Mesodermal cell (in vitro differentiated cells): ENCODE results near the gene NEK4. TPM values are rescaled to one million over a fixed set of nuclear protein-coding genes. Genes with fewer than 3 reads are reported as not detected.

Source experiments
- H3K27ac ChIP-seq: 2 replicates; pipeline ENCODE4 v1.7.0; 2013; ENCODE audit warnings: mild to moderate bottlenecking, low read depth, low read length, moderate library complexity; ENCODE audit not compliant: severe bottlenecking
- H3K36me3 ChIP-seq: 2 replicates; pipeline ENCODE4 v1.7.1; 2013; ENCODE audit warnings: mild to moderate bottlenecking, low read length, moderate library complexity; ENCODE audit not compliant: control insufficient read depth, insufficient read depth
- H3K4me1 ChIP-seq: one replicate; pipeline ENCODE4 v1.7.1; 2013; ENCODE audit warnings: mild to moderate bottlenecking, low read length; ENCODE audit not compliant: insufficient read depth, control insufficient read depth, poor library complexity, severe bottlenecking
- H3K4me3 ChIP-seq: 2 replicates; pipeline ENCODE4 v1.7.0; 2013; ENCODE audit warnings: low read length, control low read depth, mild to moderate bottlenecking; ENCODE audit not compliant: insufficient read depth, poor library complexity, severe bottlenecking; ENCODE audit errors: extremely low read depth
- H3K9me3 ChIP-seq: 2 replicates; pipeline ENCODE4 v1.7.1; 2013; ENCODE audit warnings: mild to moderate bottlenecking, low read length, moderate library complexity; ENCODE audit not compliant: control insufficient read depth
- WGBS, 2 experiments: methylation state at CpG; one replicate each; pipeline ENCODE4 v1.1.5; 2013; ENCODE audit warnings: missing lambda C conversion rate in 2 of 2; ENCODE audit not compliant: insufficient coverage in 2 of 2; 5-methylcytosine and 5-hydroxymethylcytosine counted together
- polyA plus RNA-seq, 2 experiments: library from polyadenylated mRNA; stranded (reverse); fragments of 50-300 nt; gene quantifications; one replicate each; pipeline ENCODE4 v1.2.3, GENCODE V29; 2013

NEK4 gene
- polyA plus RNA-seq (2013, experiment 1 of 2): 14.3 TPM
- polyA plus RNA-seq (2013, experiment 2 of 2): 13.7 TPM

DNA sequence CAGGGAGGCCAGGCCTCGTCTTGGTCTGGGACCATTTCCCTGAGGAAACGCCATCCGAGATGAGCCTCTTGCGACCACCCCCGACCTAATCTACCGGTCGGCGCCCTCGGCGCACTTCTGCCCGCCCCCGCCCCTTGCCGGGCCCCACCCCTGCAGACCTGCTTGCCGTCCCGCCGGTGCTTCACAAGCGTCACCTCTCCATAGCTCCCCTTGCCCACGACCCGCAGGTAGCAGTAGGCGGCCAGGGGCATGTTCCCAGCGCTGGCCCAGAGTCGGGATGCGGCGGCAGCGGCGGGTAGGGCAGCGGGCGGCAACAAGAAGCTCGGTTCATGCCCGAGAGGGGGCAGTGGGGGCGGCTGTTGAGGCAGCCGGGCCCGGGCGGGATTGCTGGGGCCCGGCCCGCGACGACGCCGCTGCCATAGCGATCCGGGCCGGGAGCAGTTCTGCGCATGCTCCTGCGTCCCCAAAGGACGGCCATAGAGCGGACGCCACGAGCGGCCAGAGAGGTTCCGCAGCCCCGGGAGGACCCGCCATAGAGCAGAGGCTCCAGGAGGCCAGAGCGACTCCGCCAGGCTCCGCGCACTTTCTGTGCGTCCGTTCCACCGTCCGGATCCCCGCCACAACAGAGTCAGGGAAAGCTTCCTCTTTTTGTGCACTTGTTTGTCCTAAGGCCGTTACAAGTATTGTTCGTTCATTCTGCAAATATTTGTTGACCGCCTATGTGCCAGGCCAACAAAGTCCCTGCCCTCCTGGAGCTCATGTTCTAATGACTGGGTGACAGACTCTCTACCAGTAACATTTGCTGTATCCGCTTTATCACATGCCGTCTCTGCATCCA is at the start of gene NEK4:
TSS of gene NEK4 (minus strand) at position 445 of the 838 bp plus-strand sequence. CDS start at position 251, 194 bp downstream.
- 1 to 2% methylated on average over 50 to 60 of the region's 67 CpGs for WGBS, 2 experiments
- H3K36me3 ChIP-seq: peaks cover 27% of the 10 kb centered on the region

DNA sequence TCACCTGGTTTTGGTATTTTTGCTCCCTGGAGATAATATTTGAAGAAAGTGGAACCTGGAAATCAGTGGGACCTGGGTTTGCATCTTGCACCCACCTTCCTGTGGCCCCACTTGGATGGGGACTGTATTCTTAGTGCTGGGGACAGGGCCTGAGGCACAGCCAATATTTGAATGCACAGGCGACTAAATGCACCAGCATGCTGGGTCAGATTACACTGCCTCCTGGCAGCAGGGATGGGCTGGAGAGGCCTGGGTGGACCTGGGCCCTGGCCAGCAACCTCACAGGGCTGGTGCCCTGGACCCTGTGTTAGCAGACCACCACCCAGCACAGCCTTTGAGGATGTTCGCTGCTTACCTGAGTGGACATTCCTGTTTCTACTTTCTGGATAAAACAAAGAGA is 49.2 kb upstream of the NEK4 start:
- Histone ChIP-seq H3K36me3 (no peaks in the 10 kb centered on the region), H3K4me1 (peaks cover 18% of the 10 kb centered on the region), H3K4me3 (no peak overlapping the region), H3K27ac (no peak overlapping the region), H3K9me3 (no peaks in the 10 kb centered on the region)
- WGBS, 2 experiments: 64 to 67% methylated on average over 2 of the region's 2 CpGs

More for the DNA sequence above, at the start of gene NEK4:
- Histone ChIP-seq H3K4me1 (no peaks in the 10 kb centered on the region), H3K27ac (peak within 1 kb of the TSS; percentile 79), H3K4me3 (peak within 1 kb of the TSS; percentile 76), H3K9me3 (no peaks in the 10 kb centered on the region)

DNA sequence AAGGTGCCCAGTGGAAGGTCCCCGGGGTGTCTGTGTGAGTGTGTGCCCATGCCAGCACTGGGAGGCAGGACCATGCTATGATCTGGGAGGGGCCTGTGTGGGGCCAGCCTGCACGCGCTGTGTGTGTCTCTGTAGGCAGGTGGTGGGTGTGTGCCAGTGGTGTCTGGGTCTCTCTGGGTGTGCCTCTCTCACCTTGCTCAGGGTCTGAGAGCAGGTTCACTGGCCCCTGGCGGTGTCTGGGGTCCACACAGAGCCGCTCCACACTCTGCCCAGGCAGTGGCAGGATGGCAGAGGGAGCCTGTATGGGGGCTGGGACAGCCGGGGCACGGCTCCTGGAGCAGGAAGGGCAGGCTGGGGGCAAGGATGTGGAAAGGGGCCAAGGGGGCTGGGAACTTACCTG is 47.1 kb upstream of the NEK4 start:
- H3K4me1 ChIP-seq: peaks cover 18% of the 10 kb centered on the region
- no peak overlapping the region for H3K27ac ChIP-seq
- H3K36me3 ChIP-seq: no peaks in the 10 kb centered on the region
- H3K9me3 ChIP-seq: no peaks in the 10 kb centered on the region
- WGBS, 2 experiments: 87 to 95% methylated on average over 6 to 7 of the region's 7 CpGs
- H3K4me3 ChIP-seq: no peak overlapping the region

DNA sequence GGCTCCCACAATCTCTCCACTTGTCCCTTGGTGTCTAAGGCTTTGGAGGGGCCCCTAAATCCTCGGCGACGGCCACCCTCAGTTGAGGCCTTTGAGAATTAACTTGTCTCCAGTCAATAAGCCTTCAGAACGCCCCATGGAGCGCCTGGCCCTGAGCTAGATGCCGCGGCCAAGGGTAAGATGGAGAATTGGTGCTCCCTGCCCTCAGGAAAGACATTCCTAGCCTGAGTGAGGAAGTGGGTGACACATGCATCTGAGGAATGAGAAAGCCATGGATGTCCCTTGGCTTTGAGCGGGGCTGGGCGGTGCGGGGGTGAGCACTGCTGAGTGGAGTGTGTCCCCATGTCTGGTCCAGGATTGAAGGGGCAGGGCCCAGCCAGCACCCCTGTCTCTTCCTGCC is 46.5 kb upstream of the NEK4 start:
- Histone ChIP-seq H3K36me3 (no peaks in the 10 kb centered on the region), H3K27ac (no peak overlapping the region), H3K4me1 (peaks cover 18% of the 10 kb centered on the region), H3K4me3 (no peak overlapping the region), H3K9me3 (no peaks in the 10 kb centered on the region)
- 91 to 94% methylated on average over 3 to 10 of the region's 10 CpGs for WGBS, 2 experiments

DNA sequence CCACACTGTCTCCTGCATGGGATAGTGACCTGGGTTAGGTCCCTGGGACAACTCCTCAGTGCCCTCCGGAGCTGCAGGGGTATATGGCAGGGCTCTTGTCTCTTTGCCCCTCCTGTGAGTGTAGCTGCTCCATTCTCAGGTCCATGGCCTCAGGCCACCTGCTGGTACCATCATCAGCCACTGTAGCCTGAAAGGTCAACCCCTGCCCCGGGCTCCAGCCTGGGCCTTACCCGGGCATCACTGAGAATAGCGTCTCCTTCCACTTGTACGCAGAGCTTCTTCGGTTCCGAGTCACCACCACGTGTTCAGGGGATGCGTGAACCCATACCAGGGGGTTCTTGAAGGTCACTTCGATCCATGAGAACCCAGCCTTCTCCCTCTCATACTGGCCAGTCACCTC is 45.9 kb upstream of the NEK4 start:
- H3K9me3 ChIP-seq: no peaks in the 10 kb centered on the region
- H3K36me3 ChIP-seq: no peaks in the 10 kb centered on the region
- no peak overlapping the region for H3K4me3 ChIP-seq
- no peak overlapping the region for H3K27ac ChIP-seq
- H3K4me1 ChIP-seq: peaks cover 18% of the 10 kb centered on the region
- WGBS, 2 experiments: 86 to 96% methylated on average over 9 to 10 of the region's 10 CpGs

DNA sequence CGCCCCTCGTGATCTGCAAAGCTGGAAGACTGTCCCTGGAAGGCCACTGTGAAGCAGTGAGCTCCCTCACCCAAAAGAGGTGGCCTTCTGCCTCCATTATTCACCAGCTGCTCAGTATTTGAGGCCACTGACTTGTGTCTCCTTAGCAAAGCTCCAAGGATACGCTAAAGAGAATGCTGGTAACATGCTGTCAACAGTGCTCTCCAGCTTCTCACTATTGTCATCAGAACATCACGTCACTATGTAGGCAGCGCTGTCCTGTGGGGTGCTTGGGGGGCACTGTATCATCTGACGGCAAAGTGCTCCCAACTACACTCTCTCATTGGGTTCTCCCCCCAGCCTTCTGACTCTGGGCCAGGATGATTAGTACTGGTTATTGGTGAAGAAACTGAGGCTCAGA is 45.5 kb upstream of the NEK4 start:
- Histone ChIP-seq H3K4me1 (peaks cover 18% of the 10 kb centered on the region), H3K4me3 (no peak overlapping the region), H3K9me3 (no peaks in the 10 kb centered on the region), H3K36me3 (no peaks in the 10 kb centered on the region), H3K27ac (no peak overlapping the region)
- 85 to 87% methylated on average over 3 to 4 of the region's 6 CpGs for WGBS, 2 experiments

DNA sequence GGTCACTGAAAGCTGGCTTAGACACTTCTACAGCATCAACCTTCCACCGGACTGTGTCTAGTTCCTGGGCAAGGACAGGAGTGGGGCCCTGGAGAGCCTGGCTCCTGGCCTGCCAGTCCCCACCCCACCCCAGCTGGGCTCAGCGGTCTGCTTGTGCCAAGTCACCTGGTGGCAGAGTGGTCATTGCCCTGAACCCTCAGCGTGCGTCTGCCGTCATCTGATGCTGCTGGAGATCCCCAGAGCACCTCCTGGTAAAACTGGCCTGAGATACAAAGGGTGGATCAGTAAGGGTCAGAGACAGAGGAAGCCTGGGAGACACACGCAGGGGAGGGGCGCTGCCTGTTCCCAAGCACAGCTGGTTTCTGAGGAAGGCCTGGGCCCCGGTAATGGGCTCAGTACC is 43.1 kb upstream of the NEK4 start:
- H3K9me3 ChIP-seq: no peaks in the 10 kb centered on the region
- peaks cover 14% of the 10 kb centered on the region for H3K4me1 ChIP-seq
- H3K27ac ChIP-seq: no peak overlapping the region
- no peaks in the 10 kb centered on the region for H3K36me3 ChIP-seq
- 84 to 92% methylated on average over 5 to 8 of the region's 8 CpGs for WGBS, 2 experiments
- H3K4me3 ChIP-seq: no peak overlapping the region

DNA sequence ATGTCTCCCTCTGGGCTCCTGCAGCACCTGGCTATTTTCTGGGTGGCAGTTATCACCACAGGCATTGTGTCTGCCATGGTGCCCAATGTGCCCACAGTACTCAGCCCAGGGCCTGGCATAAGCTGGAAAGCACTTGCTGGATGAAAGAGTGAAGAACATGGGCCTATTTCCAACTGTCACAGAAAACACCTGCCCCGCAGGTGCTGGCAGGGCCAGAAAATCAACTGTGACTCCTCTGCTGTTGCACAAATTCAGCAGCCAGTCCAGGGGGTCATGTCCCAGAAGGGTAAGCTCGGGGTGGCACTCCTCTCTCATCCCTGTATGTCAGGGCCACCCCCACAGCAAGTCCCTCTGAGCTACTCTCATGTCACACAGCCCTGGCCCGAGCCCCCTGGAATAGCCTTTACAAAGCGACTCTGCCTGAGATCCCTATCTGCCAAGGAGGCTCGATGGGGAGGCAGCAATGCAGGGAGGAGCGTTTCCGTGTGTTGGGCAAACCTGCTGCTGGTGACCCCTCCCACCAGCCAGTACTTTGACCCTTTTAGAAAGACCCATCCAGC is 40.8 kb upstream of the NEK4 start:
- Histone ChIP-seq H3K4me3 (no peak overlapping the region), H3K36me3 (no peaks in the 10 kb centered on the region), H3K27ac (no peak overlapping the region), H3K9me3 (no peaks in the 10 kb centered on the region), H3K4me1 (no peaks in the 10 kb centered on the region)
- 86 to 90% methylated on average over 7 of the region's 7 CpGs for WGBS, 2 experiments

DNA sequence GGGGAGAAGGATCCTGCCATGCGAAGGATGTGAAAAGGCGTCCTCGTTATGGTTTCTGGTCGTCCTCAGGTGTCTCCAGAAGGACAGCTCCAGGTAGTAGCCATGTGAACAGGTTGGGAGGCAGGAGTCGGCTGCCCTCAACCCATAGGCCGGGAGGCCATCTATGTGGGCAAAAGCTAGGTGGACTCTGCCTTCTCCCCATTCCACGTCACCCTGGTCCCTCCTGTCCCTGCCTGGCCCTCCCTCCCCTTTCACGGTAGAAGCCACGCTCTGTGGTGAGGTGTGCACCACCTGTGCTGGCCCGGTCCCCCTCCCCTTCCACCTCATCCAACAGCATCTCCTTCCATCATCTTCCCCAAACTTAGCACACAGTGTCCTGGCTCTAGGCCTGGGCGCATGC is 40.2 kb upstream of the NEK4 start:
- Histone ChIP-seq H3K9me3 (no peaks in the 10 kb centered on the region), H3K36me3 (no peaks in the 10 kb centered on the region), H3K4me3 (no peak overlapping the region), H3K27ac (no peak overlapping the region), H3K4me1 (no peaks in the 10 kb centered on the region)
- 93 to 95% methylated on average over 9 to 11 of the region's 11 CpGs for WGBS, 2 experiments

DNA sequence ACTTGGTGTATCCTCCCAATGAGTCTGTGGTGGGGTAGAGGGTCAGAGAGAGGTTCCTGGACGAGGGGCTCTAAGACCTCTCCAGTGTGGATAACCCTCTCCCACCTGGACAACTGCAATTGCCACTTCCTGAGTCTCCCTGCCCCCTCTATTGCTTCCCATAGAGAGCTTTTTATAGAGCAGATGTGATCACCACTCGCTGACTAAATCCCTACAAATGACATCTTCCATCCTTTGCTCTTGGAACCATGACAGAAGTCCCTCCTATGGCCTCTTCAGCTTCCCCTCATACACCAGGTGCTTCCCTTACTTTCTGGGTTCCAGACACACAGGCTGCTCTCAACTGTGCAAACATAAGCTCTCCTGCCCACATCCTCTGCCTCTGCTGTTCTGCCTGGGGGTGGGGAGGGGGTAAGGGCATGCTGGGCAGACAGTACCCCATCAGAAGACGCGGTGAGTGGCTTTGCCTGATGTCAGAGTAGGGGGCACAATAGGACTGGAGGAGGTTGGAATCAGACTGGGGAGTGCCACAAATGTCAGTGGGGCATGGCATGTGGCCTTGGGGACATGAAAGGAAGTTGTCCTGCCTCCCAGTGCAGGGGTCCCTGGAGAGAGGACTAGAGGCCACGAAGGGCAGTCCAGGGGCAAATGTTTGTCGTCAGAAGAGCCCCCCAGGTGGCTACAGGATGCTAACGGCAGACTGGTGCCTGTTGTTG is 39.1 kb upstream of the NEK4 start:
- Histone ChIP-seq H3K4me1 (no peaks in the 10 kb centered on the region), H3K36me3 (no peaks in the 10 kb centered on the region), H3K9me3 (no peaks in the 10 kb centered on the region), H3K27ac (no peak overlapping the region), H3K4me3 (no peak overlapping the region)
- WGBS, 2 experiments: 89 to 94% methylated on average over 5 to 6 of the region's 7 CpGs
